IPS-NIHi7 (cell line): ENCODE results near the gene SLC25A29.
"Not testable (repeated sequence)": the region's sequence is repeated elsewhere in the genome, so short reads cannot be mapped to it uniquely, and the experiment has no call there.

Source experiments
- DNase-seq: peaks from one replicate; pipeline ENCODE4 v3.0.0; 2012; ENCODE audit warnings: mixed read lengths; ENCODE audit errors: extremely low spot score

SLC25A29 gene

GRCh38 chr14:100306101-100306997, at the start of gene SLC25A29:
Gene SLC25A29 (minus strand): TSS chr14:100306444. CDS start chr14:100306232, 212 bp downstream.
- peak; percentile 98 for DNase-seq

DNA sequence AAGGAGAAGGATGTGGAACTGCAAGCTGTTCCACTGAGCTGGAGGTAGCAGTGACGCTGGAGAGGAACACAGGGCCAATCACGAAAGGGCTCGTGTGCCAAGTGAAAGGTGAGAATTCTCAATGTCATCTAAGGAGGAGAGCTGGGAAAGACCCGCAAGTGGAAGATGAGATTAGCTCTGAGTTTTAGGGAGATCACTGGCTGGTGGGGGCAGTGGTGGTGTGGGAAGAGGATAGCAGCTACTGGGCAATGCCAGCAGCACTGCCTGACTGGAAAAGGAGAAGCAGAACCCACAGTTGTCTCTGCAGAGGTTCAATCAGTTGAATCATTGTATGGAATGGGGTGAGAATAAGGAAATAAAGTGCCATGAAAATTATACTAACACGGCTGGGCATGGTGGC, 44.7 kb upstream of the SLC25A29 start:
- DNase-seq: no peak

- no peak for DNase-seq
Observed at GRCh38 chr14:100350276-100350926, 44.2 kb upstream of the SLC25A29 start.

GRCh38 chr14:100348784-100349685, 42.8 kb upstream of the SLC25A29 start:
- no peak for DNase-seq

DNA sequence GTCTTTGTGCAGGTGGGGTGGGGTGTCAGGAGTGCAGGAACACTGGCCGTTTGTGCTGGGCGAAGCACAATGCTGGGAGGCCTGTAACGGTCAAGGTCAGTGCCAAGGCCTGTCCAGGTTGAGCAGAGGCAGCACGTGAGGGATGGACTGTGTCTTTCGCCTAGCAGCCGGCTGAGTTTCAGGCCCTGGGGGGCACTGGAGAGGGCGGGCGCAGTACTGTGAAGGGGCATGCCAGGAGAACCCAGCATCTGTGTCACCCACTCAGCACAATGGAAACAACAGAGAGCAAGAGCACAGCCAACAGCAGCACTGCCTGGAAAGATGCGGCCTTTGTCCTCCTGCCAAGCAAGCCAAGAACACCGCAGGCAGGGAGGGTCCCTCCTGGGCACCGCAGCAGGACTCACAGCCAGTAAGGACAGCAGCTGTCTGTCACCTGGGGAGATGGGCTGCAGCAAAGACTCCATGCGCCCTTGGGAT, 42.0 kb upstream of the SLC25A29 start:
- no peak for DNase-seq

GRCh38 chr14:100346306-100347091, 40.3 kb upstream of the SLC25A29 start:
- DNase-seq: no peak

DNA sequence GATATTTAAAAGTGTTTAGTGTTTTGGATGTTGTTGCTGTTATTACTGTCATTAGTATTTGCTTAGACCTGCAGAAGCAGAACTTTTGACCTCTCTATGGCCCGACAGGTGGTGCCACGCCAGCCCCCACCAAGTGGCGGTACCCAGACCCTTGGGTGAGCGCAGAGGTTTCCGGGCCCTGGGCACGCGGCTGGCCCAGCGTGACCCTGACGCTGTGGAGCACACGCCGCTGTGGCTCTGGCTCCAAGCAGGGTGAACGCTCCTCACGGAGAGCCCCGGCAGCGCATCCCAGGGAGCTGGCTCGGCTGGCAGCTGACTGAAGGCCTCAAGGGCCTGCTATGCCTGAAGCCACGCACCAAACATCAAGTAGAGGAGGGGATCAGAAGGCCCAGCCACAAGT, 39.5 kb upstream of the SLC25A29 start:
- no peak for DNase-seq

- not testable (repeated sequence) for DNase-seq
Observed at GRCh38 chr14:100344657-100345056, 38.4 kb upstream of the SLC25A29 start.

DNA sequence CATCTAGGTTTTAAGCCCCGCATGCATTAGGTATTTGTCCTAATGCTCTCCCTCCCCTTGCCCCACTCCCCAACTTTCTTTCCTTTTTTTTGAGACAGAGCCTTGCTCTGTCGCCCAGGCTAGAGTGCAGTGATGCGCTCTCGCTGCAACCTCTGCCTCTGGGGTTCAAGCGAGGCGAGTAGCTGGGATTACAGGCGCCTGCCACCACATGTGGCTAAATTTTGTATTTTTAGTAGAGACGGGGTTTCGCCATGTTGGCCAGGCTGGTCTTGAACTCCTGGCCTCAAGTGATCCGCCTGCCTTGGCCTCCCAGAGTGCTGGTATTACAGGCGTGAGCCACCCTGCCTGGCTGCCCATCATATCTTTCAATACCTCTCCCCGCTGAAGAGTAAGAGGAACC, 36.6 kb upstream of the SLC25A29 start:
- not testable (repeated sequence) for DNase-seq

DNA sequence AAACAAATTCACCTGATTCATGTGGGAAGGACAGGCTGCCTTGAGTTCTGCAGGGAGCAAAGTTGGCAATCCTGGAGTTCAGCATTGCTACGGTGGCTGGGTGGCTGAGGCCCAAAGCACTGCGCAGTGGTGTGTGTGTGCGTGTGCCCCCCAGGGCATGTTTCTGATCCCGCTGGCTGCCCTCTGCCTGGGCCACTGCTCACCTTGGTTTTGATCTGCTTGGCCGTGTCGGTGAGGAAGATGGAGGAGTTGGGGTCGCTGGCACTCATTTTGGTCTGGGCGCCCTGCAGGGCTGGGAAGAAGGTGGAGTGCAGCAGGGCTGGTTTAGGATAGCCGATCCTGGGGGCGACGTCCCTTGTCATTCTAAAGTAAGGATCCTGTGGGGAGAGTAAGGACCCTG, 36.0 kb upstream of the SLC25A29 start:
- DNase-seq: no peak

DNA sequence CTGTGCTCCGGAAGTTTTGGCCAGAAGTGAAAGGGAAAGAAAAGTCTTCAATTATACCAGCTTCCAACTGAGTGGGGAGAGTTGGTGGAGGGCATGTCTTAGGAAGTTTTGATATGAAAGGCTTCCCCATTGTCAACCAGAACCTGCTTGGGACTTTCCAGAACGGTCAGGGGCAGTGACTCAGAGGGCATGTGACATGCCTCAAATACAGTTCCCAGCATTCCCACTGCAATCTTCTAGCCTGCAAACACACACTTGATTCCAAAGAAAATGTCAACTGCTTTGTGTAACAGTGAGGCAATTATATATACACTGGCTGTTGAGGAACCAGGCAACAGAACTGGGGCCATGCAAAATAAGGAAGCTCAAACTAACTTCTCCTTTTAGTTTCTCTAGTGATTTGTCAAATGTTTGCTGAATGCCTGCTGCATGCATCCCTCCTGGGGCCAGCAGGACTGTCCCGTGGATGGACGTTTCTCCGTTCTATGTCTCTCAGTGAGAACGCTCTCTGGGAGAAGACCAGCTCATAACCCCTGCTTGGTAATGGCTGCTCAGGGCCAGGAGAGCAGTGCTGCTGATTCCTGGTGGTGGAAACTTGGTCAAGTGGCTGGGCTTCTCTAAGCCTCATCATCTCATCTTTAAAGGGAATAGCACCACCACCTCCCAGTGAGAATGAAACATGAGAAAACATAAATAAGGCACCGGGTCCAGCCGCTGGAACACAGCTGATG, 35.2 kb upstream of the SLC25A29 start:
- no peak for DNase-seq

DNA sequence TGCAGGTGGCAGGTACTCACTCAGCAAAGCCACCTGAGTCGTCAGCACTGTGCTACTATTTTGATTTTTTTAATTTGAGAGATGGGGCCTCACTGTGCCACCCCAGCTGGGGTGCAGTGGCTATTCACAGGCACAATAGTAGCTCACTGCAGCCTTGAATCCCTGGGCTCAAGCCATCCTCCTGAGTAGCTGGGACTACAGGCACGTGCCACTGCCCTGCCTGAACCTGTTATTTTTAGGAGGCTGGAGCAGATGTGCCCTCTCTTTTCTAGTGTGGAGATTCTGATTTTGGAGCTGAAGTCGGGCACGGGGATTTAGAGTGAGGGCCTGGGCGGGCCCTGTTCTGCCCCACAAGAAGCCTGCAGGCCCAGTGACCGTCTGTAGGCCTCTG, 34.2 kb upstream of the SLC25A29 start:
- DNase-seq: no peak

DNA sequence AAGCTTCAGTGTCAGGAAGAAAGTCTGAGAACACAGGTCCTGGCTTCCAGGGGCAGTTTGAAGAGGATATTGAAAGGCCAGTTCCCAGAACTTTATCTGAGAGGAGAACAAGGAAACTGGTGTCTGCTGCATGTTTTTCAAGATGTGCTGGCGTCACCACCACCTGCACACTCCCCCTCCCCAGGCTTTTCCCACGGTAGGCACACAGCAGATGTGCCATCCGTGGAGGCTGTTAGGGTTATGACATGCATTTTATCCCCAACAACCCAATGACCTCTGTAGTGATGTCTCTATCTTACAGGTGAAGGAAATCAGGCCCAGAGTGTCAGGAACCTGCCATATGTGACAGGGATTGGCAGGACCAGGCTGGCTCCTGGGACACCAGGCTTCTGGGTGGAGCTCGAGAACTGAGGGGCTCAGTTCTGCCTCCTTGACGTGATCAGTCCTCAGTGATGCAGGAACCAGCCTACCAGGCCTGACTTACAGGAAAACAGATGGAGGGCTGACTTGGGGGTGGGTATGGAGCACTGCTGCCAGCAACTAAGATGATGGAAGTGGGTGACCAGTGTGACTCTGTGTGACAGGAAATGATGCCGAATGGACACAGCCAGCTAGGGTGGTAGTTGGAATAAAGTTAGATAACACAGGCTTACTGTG, 33.6 kb upstream of the SLC25A29 start:
- no peak for DNase-seq

DNA sequence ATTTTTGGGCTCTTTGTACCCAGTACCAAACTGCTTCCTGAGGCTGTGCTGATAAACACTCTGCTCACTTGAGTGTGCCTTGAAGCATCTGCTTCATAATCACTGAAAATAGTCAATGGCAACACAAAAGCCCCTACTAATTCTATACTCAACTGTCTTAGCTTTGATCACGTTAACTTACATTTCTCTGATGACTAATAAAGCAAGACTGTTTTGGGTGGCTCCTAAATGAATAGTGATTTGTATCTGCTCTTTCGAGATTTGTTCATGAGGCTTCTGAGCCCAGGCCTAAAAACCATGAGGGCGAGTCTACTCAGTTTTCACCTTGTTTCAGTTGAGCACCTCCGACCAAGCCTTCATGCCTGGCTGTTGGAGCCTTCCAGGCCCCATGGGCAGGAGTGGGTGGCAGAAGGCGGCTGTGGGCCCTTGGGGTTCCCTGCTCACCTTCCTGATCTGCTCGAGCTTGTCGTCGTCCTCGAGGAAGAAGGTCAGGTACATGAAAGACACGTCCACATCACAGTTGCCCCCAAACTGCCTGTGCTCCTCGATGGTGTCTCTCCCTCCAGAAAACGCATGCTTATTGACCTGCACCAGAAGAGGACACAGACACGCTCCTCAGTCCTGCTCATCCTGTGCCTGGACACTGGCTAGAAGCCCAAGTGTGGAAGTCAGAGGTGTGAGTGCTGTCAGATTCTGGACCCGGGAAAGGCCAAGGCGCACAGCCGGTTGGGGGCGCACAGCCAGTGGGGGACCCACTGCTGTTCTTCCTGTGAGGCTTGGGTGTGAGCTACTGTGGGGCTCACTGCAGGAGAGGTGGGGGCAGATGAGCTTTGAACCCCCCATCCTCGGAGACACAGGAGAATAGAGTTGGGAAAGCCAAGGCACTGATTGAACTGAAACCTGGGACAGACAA, 30.6 kb upstream of the SLC25A29 start:
- no peak for DNase-seq

DNA sequence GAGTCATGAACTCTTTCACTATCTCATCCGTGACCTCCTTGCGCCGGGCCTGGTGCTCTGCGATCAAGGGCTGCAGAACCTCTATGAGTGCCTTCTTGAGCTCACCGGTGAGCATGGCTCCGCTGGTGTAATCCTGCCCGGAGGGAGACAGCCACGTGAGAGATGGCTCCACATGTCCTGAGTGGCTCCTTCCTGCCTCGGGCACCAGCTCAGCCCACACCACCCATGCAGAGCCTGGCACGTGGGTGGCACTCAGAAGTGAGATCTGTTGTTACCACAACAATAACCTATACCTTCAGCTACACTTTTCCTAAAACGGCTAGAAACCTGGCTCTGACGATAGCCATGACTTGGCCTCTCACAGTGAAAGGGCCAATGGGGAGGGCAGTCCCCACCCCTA, 28.7 kb upstream of the SLC25A29 start:
- no peak for DNase-seq

- no peak for DNase-seq
Observed at GRCh38 chr14:100333827-100334226, 27.6 kb upstream of the SLC25A29 start.

- DNase-seq: no peak
Observed at GRCh38 chr14:100333311-100333710, 27.1 kb upstream of the SLC25A29 start.

GRCh38 chr14:100332797-100333196, 26.6 kb upstream of the SLC25A29 start:
- DNase-seq: no peak
